Activated CD4-positive, alpha-beta T cell treated with anti-CD3 and anti-CD28 coated beads for 36 hours (primary cell): ENCODE data around the gene CCDC6. TPM values are rescaled to one million over a fixed set of nuclear protein-coding genes. Genes with fewer than 3 reads are reported as not detected.
"Not testable (repeated sequence)": the region's sequence is repeated elsewhere in the genome, so short reads cannot be mapped to it uniquely, and the experiment has no call there.

ENCODE experiments used
- ATAC-seq: fragments of 200-7000 bp; cut with Tn5 transposase; one replicate; pipeline ENCODE4 v1.10.0; 2021; ENCODE audit warnings: mild to moderate bottlenecking, moderate library complexity
- CTCF ChIA-PET: fragments of 350-600 bp; sonication (Branson Sonifier 250); formaldehyde crosslinking; loops from one replicate; lab custom pipeline; 2021; ENCODE audit warnings: antibody characterized with exemption; lab: Charles Lee
- POLR2A ChIA-PET: fragments of 350-600 bp; sonication (Branson Sonifier 250); formaldehyde crosslinking; loops from one replicate; lab custom pipeline; 2021; ENCODE audit warnings: antibody characterized with exemption, inconsistent platforms; lab: Charles Lee
- DNase-seq: peaks from one replicate; pipeline ENCODE4 v3.0.0-alpha.2; 2020
- H3K27ac Mint-ChIP-seq: one replicate; pipeline ENCODE4 v1.8.0; 2021; ENCODE audit warnings: mixed read lengths
- H3K27me3 Mint-ChIP-seq: one replicate; pipeline ENCODE4 v1.8.0; 2021; ENCODE audit warnings: mixed read lengths
- H3K36me3 Mint-ChIP-seq: one replicate; pipeline ENCODE4 v1.8.0; 2021; ENCODE audit warnings: low read depth, mixed read lengths
- H3K4me1 Mint-ChIP-seq: one replicate; pipeline ENCODE4 v1.8.0; 2021; ENCODE audit warnings: mixed read lengths
- H3K4me3 Mint-ChIP-seq: one replicate; pipeline ENCODE4 v1.8.0; 2021; ENCODE audit warnings: mild to moderate bottlenecking, moderate library complexity, mixed read lengths
- H3K9me3 Mint-ChIP-seq: one replicate; pipeline ENCODE4 v1.8.0; 2021; ENCODE audit warnings: low read depth, mixed read lengths
- intact Hi-C, 2 experiments: fragments of 100-400 bp; cut with DNase I in 1 of 2; cut with micrococcal nuclease in 1 of 2; formaldehyde crosslinking; loops; one replicate each; pipeline versions ENCODE4 v1.14.2 to v1.15.1; 2022 to 2024; cut with DNase I, micrococcal nuclease
- total RNA-seq, 2 experiments: library from RNA; stranded (reverse); gene quantifications; one replicate each; pipeline ENCODE4 v1.2.3, GENCODE V29; 2021

The CCDC6 gene
- total RNA-seq = 10 to 100 TPM; 49.7 to 53.0 TPM

- ChIA-PET CTCF (interaction anchor here (0.6 to 2.7 kb wide), 14 partner anchors 25 to 281 kb away, joined by 3 to 18 read pairs (median 4); no protein-coding TSS in a partner anchor), POLR2A (interaction anchor here (0.7 to 2.7 kb wide), 5 partner anchors 19 to 197 kb away, joined by 3 to 11 read pairs (median 7); partner anchors contain the start of gene SLC16A9)
- DNase-seq = peak; percentile 97
- peaks cover 30% of the 10 kb centered on the region for H3K36me3 Mint-ChIP-seq
- no peaks in the 10 kb centered on the region for H3K27me3 Mint-ChIP-seq
- no peaks in the 10 kb centered on the region for H3K9me3 Mint-ChIP-seq
- H3K4me3 Mint-ChIP-seq = peak within 1 kb of the TSS; percentile 97
- H3K4me1 Mint-ChIP-seq = peaks cover 64% of the 10 kb centered on the region
- ATAC-seq = peak; percentile 82
- H3K27ac Mint-ChIP-seq = peak within 1 kb of the TSS; percentile 99
- intact Hi-C loops = loop anchor here (1.0 to 10.0 kb wide), 16 partner anchors 41 to 1996 kb away; partner anchors contain the start of genes SLC16A9 (in 2 of the 2), ARID5B (in 1 of the 2), CISD1 (in 1 of the 2) and IPMK (in 1 of the 2)
Observed at GRCh38 chr10:59906417-59907202, at the start of gene CCDC6. TSS of gene CCDC6 (minus strand) at chr10:59906556. CDS start at chr10:59906424, 132 bp downstream.

- H3K4me1 Mint-ChIP-seq = no peaks in the 10 kb centered on the region
- H3K36me3 Mint-ChIP-seq = no peaks in the 10 kb centered on the region
- H3K27ac Mint-ChIP-seq = no peak overlapping the region
- ChIA-PET POLR2A (no interaction called here), CTCF (no interaction called here)
- no peaks in the 10 kb centered on the region for H3K9me3 Mint-ChIP-seq
- H3K4me3 Mint-ChIP-seq = no peak overlapping the region
- DNase-seq = no peak
- ATAC-seq = no peak
- intact Hi-C loops = no loop called here
- peaks cover 2% of the 10 kb centered on the region for H3K27me3 Mint-ChIP-seq
Observed at GRCh38 chr10:59954296-59954695, 47.9 kb upstream of the CCDC6 start.

GRCh38 chr10:59953711-59954110 is 47.4 kb upstream of the CCDC6 start:
- CTCF ChIA-PET, DNase-seq, H3K36me3 Mint-ChIP-seq, ATAC-seq, H3K4me3 Mint-ChIP-seq, POLR2A ChIA-PET, H3K9me3 Mint-ChIP-seq, H3K4me1 Mint-ChIP-seq, H3K27ac Mint-ChIP-seq, intact Hi-C loops, H3K27me3 Mint-ChIP-seq: not testable (repeated sequence)

- intact Hi-C loops = no loop called here
- Mint-ChIP-seq H3K36me3 (no peaks in the 10 kb centered on the region), H3K4me1 (no peaks in the 10 kb centered on the region), H3K4me3 (no peak overlapping the region), H3K27ac (no peak overlapping the region), H3K9me3 (no peaks in the 10 kb centered on the region), H3K27me3 (peaks cover 8% of the 10 kb centered on the region)
- ChIA-PET CTCF (no interaction called here), POLR2A (no interaction called here)
- DNase-seq (no peak), ATAC-seq (no peak)
Observed at GRCh38 chr10:59950105-59950504, 43.7 kb upstream of the CCDC6 start.

GRCh38 chr10:59949608-59950007 is 43.3 kb upstream of the CCDC6 start:
- CTCF ChIA-PET = no interaction called here
- Mint-ChIP-seq H3K27me3 (peaks cover 10% of the 10 kb centered on the region), H3K4me1 (no peaks in the 10 kb centered on the region), H3K9me3 (no peaks in the 10 kb centered on the region), H3K36me3 (no peaks in the 10 kb centered on the region), H3K27ac (no peak overlapping the region), H3K4me3 (no peak overlapping the region)
- ATAC-seq = no peak
- intact Hi-C loops = no loop called here
- POLR2A ChIA-PET = no interaction called here
- DNase-seq = no peak

GRCh38 chr10:59945991-59946390 is 39.6 kb upstream of the CCDC6 start:
- no peak overlapping the region for H3K27ac Mint-ChIP-seq
- DNase-seq (no peak), ATAC-seq (no peak)
- H3K4me3 Mint-ChIP-seq = no peak overlapping the region
- POLR2A ChIA-PET = no interaction called here
- no peaks in the 10 kb centered on the region for H3K9me3 Mint-ChIP-seq
- intact Hi-C loops = no loop called here
- H3K36me3 Mint-ChIP-seq = no peaks in the 10 kb centered on the region
- peaks cover 12% of the 10 kb centered on the region for H3K27me3 Mint-ChIP-seq
- H3K4me1 Mint-ChIP-seq = no peaks in the 10 kb centered on the region
- CTCF ChIA-PET = no interaction called here

GRCh38 chr10:59945590-59945989 is 39.2 kb upstream of the CCDC6 start:
- no peaks in the 10 kb centered on the region for H3K36me3 Mint-ChIP-seq
- no peaks in the 10 kb centered on the region for H3K9me3 Mint-ChIP-seq
- H3K27me3 Mint-ChIP-seq = peaks cover 12% of the 10 kb centered on the region
- H3K4me1 Mint-ChIP-seq = no peaks in the 10 kb centered on the region
- no peak for DNase-seq
- no peak overlapping the region for H3K4me3 Mint-ChIP-seq
- H3K27ac Mint-ChIP-seq = no peak overlapping the region
- ChIA-PET POLR2A (no interaction called here), CTCF (no interaction called here)
- no peak for ATAC-seq
- intact Hi-C loops = no loop called here

GRCh38 chr10:59944339-59944935 is 38.1 kb upstream of the CCDC6 start:
- CTCF ChIA-PET = no interaction called here
- no peaks in the 10 kb centered on the region for H3K36me3 Mint-ChIP-seq
- POLR2A ChIA-PET = no interaction called here
- H3K27me3 Mint-ChIP-seq = peaks cover 12% of the 10 kb centered on the region
- no peak overlapping the region for H3K27ac Mint-ChIP-seq
- ATAC-seq (no peak), DNase-seq (no peak)
- H3K9me3 Mint-ChIP-seq = no peaks in the 10 kb centered on the region
- no peaks in the 10 kb centered on the region for H3K4me1 Mint-ChIP-seq
- intact Hi-C loops = no loop called here
- no peak overlapping the region for H3K4me3 Mint-ChIP-seq

- no peak overlapping the region for H3K4me3 Mint-ChIP-seq
- intact Hi-C loops = no loop called here
- H3K4me1 Mint-ChIP-seq = no peaks in the 10 kb centered on the region
- peaks cover 12% of the 10 kb centered on the region for H3K27me3 Mint-ChIP-seq
- no peaks in the 10 kb centered on the region for H3K9me3 Mint-ChIP-seq
- ChIA-PET CTCF (no interaction called here), POLR2A (no interaction called here)
- ATAC-seq = no peak
- no peak overlapping the region for H3K27ac Mint-ChIP-seq
- no peaks in the 10 kb centered on the region for H3K36me3 Mint-ChIP-seq
- no peak for DNase-seq
Observed at GRCh38 chr10:59942556-59942955, 36.2 kb upstream of the CCDC6 start.

GRCh38 chr10:59937720-59938119 is 31.4 kb upstream of the CCDC6 start:
- peaks cover 2% of the 10 kb centered on the region for H3K27me3 Mint-ChIP-seq
- CTCF ChIA-PET = interaction anchor here (0.6 kb wide), 1 partner anchor 238 kb away, joined by 3 read pairs; no protein-coding TSS in a partner anchor

GRCh38 chr10:59934701-59935100 is 28.3 kb upstream of the CCDC6 start:
- Mint-ChIP-seq H3K4me1 (no peaks in the 10 kb centered on the region), H3K27ac (no peak overlapping the region), H3K27me3 (peaks cover 7% of the 10 kb centered on the region), H3K36me3 (peaks cover 3% of the 10 kb centered on the region), H3K9me3 (peaks cover 5% of the 10 kb centered on the region), H3K4me3 (no peak overlapping the region)
- ChIA-PET POLR2A (no interaction called here), CTCF (interaction anchor here (0.7 kb wide), 1 partner anchor 21 kb away, joined by 3 read pairs; no protein-coding TSS in a partner anchor)
- intact Hi-C loops = no loop called here
- DNase-seq = no peak
- ATAC-seq = no peak

More at GRCh38 chr10:59937720-59938119, 31.4 kb upstream of the CCDC6 start:
- POLR2A ChIA-PET = no interaction called here
- intact Hi-C loops = no loop called here
- Mint-ChIP-seq H3K27ac (no peak overlapping the region), H3K4me1 (no peaks in the 10 kb centered on the region), H3K9me3 (no peaks in the 10 kb centered on the region), H3K36me3 (no peaks in the 10 kb centered on the region), H3K4me3 (no peak overlapping the region)
- DNase-seq (no peak), ATAC-seq (no peak)
